Measurements from ENCODE around the gene PTPRA.
A peak's percentile ranks its signal among the peaks of the same experiment; 100 is the strongest.
"Not testable (repeated sequence)": the region's sequence is repeated elsewhere in the genome, so short reads cannot be mapped to it uniquely, and the experiment has no call there.

Gene PTPRA, protein sequence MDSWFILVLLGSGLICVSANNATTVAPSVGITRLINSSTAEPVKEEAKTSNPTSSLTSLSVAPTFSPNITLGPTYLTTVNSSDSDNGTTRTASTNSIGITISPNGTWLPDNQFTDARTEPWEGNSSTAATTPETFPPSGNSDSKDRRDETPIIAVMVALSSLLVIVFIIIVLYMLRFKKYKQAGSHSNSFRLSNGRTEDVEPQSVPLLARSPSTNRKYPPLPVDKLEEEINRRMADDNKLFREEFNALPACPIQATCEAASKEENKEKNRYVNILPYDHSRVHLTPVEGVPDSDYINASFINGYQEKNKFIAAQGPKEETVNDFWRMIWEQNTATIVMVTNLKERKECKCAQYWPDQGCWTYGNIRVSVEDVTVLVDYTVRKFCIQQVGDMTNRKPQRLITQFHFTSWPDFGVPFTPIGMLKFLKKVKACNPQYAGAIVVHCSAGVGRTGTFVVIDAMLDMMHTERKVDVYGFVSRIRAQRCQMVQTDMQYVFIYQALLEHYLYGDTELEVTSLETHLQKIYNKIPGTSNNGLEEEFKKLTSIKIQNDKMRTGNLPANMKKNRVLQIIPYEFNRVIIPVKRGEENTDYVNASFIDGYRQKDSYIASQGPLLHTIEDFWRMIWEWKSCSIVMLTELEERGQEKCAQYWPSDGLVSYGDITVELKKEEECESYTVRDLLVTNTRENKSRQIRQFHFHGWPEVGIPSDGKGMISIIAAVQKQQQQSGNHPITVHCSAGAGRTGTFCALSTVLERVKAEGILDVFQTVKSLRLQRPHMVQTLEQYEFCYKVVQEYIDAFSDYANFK

DNA sequence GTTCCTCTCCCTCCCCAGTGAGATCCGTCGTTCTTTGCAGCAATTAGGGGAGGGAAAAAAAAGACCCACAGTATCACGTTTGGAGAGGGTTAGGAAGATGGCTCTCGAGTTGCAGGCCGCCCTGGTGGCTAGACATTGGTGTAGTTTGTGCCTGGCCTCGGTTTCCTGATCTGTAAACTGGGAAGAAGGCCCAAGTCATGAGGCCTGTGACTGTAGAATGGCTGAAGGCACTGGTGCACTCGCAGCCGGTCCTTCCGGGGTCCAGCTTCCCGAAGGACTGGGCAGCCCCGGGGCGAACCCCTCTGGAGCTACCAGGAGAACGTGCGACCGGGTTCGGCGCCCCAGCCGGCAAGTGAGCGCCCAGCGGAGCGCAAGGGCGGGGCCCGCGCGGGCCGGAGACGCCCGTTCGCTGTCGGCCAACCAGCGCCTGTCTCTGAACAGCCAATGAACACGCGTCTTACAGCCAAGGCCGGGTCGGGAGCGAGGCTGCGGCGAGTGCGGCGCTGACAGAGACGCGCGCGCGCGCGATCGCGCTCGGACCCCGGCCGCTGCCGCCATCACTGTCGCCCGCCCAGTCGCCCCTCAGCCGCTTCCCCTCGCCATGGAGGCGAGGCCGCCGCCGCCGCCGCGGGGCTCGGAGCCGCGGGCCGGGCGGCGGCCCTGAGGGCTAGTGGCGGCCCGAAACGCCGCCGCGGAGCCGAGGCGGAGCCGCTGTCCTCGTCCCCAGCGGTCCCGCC, at the start of gene PTPRA:
Gene PTPRA (plus strand): TSS at position 472 of the 737 bp plus-strand sequence. CDS start 90,797 bp downstream, outside the sequence.
- peak; percentile 17 to 83 for DNase-seq

DNA sequence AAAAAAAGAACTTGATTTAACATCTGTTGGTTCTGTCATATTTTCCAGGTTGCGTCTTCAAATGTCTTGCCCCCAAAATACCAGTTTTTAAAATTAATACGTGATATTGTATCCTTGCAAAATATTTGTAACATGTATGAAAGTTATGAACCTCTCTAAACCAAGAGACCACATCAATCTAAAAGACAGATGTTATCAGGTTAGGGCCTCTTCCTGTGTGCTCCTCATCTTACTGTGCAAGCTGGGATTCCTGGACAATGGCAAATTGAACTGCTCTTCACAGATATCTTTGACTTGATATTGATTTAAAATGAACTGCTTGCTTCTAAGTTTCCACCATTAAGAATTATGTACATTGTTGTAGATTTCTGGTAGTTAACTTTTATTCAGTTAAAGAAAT, 47.5 kb upstream of the PTPRA start:
- no peak for DNase-seq

DNA sequence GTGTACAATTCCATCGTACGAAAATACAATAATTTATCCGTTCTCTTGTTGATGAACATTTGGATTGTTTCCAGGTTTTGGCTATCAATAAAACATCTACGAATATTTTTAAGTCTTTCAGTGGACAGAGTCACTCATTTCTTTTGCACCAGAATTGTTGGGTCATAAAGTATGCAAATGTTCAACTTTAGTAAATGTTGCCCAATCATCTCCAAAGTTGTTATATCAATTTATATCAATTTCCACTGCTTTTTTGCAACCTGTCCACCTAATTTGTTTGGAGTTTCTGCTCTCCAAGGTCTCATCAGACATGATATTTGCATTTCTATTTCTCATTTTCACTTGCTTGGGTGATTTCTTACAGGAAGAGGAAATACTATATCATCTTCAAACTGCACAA, 46.6 kb upstream of the PTPRA start:
- no peak for DNase-seq

DNA sequence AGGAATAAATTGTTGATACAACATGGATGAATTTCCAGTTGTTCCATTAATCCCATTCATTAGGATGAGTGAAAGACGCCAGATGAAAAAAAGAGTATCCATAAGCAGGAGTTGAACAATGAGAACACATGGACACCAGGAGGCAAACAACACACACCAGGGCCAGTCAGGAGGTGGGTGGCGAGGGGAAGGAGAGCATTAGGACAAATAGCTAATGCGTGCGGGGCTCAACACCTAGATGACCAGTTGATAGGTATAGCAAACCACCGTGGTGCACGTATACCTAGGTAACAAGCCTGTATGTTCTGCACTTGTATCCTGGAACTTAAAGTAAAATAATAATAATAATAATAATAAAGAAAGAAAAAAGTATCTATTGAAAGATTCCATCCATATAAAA, 43.9 kb upstream of the PTPRA start:
- no peak for DNase-seq

DNA sequence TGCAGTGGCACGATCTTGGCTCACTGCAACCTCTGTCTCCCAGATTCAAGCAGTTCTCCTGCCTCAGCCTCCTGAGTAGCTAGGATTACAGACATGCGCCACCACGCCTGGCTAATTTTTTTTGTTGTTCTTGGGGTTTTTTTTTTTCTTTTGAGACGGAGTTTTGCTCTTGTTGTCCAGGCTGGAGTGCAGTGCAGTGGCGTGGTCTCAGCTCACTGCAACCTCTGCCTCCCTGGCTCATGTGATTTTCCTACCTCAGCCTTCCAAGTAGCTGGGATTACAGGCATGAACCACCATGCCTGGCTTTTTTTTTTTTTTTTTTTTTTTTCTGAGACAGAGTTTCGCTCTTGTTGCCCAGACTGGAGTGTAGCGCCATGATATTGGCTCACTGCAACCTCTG, 42.1 kb upstream of the PTPRA start:
- not testable (repeated sequence) for DNase-seq

DNA sequence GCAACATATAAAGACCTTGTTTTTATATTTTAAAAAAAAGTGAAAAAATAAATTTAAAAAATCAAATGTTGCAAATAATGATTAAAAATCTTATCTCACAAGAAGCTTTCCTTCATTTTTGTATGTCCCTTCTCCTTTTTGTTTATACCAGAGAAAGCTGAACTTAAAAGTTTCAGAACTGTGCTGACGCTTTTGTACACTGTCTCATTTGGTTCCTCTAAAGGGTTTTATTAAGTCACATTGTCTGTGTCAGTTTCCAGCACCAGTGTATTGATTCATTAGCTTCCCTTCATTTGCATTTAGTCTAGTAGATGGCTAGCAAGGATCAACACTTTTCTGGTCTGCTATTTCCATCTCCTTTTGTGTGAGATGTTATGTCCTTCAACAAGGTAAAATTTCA, 39.5 kb upstream of the PTPRA start:
- no peak for DNase-seq

DNA sequence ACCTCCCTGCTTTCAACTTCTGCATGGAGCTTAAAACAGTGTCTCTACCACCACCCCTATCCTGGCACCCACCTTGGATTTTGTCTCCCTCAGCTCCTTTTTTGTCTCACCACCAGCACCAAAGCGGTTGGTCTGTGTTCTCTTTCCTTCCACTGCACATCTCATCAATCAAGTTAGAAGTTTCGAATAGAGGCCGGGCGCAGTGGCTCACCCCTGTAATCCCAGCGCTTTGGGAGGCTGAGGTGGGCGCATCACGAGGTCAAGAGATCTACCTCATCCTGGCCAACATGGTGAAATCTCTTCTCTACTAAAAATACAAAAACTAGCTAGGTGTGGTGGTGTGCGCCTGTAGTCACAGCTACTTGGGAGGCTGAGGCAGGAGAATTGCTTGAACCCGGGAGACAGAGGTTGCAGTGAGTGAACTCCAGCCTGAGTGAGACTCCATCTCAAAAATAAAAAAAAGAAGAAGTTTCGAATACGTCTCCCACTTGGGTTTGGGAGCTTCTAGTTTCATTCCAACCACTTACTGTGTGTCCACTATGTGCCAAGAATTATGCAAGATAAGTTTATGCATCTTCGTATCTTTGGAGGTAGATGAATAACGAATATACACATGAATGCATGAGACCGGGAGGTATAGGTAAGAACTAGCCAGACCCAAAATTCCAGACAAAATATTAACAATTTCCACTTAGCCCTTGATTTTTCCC, 38.7 kb upstream of the PTPRA start:
- no peak for DNase-seq

DNA sequence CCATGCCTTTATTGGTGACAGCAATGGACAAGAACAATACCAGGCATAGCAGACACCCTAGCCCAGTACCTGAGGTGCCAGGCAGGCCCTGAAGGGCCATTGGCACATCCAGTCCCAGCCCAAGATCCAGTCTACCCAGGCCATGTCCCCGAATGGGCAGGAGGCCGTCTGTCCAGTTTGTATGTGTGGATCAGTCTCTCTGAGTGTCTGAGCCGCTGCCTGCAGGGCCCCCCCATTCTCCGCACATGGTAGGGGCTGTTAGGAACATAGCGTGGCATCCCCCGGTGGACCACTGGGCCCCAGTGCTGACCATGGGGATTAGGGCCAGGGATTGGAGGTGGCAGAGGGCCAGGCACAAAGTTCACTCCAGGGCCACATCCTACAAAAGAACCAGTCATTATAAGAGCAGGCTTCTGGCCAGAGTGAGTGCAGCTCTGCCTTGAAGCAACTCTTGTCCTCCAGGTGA, 37.9 kb upstream of the PTPRA start:
- DNase-seq = no peak

DNA sequence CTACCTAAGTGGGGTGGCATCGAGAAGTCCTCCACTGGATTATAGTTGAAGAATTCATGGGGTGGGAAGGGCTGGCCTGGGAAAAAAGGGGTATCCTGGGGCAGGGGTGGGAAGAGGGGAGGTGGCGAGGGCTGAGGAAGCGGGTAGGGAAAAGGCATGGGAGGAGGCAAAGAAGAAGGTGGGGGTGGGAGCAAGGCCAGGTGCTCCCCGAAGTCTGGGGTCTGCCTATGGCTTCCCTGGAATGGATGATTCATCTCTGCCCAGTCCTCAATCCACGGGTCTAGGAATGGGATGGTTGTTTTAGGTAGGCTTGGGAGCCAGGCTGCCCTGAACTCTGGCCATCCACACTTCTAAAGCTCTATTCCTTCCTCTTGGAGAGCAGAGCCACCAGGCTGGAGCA, 37.2 kb upstream of the PTPRA start:
- no peak for DNase-seq

DNA sequence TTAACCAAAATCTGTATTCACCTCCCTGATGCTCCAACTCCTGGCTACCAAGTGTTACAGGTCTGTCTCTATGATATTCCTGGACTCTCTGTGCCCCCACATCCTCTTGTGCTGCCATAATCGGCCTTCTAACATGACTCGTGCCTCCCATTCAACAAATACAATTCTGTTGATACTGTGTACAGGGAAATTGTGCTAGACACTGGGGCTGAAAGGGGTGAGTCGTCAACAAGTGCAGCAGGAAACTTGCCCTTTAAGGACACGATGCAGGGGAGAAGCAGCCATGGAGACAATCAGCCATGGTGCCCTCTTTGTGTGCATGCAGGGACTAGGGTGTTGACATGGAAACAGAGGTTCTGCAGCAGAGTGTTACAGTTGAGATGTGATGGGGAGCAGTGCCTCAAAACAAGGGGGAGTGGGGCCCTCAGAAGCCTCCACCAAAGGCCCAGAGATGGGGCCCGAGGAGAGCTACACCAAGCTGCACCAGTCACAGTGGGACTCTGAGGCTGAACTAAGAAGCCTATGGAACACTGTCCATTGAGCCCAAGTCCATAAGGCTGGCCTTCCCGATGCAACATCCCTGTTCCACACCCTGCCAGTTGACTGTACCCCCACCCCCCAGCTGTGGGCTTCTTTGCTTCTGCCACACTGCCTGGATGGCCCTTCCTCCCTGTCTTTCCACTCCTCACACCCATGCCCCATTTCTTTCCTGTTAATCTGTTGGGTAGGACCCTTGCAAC, 35.9 kb upstream of the PTPRA start:
- DNase-seq = no peak

DNA sequence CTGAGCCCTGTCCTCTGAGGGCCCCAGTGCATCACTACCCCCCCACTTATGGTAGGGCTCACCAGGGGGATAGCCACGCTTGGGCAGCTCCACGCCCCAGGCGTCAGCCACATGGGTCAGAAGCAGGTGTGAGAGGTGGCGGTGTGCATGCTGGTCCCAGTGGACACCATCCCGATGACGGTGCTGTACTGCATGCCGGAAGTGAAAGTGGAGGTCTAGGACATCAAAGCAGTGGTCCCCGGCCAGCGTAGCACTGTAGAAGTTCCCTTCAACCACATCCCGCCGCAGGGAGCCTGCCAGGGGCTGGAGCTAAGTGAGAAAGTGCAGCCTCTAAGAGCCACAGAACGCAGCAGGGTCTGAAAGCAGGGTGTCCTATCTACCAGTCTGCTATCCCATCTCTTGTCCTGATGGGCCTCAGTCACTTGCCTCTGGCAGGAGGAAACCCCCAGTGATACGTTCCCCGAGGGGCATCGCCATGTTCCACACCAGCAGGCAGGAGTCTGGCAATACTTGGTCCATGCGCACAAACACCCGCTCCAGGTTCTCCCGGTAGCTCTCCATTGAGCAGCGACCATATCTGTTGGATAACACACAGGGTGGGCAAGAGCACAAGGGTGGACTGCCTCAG, 35.0 kb upstream of the PTPRA start:
- DNase-seq = no peak

DNA sequence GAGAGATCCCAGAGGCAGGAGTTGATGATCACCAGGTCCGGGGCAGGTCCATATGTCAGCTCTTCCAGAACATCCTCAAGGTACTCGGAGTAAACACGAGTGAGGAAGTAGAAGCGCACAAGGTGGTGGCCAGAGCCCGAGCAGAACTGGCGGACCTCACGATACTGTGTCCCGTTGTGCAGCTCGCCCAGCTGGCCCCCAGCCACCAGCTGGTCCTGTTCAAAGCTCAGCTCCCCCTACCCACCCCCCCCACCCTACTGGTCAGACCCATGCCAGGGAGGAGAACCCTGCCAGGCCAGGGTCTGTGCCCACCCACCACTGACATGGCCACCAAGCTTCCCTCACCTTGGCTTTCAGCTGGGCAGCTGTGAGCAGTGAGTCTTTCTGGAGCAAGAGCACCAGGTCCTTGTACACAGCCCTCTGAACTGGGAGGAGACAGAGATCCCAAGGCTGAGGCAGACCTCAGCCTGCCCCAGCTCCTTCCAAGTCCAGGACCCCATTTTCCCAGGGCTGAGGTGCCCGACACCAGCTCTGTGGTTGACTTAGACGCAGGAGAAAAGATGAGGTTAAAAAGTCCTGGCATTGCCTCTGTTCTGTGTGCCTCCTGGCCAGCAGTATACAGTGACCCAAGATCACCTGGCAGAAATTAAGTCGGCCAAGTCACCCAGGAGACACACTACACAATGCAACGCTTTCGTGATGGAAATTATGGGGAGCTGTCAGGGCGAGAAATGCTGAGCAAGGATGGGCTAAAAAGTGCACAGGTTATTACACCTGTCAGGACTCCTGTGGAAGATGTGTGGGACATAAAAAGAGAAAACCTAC, 34.2 kb upstream of the PTPRA start:
- no peak for DNase-seq

DNA sequence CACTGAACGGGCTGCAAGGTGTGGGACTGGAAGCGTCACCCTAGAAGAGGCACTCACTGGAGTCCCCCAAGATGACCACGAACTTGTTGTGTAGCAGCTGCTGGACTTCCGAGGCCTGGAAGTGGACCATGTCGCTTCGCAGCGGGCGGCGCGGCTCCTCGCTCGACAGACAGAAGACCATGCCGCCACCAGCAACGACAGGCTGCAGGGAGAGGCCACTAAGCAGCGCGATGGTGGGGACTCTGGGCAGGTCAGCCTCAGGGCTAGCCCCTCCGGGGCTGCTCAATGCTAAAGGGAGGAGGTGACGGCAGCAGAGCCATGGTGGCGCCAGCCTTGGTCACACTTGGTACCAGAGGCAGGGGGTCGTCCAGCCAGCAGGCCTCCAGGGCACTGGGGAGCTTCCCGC, 33.5 kb upstream of the PTPRA start:
- DNase-seq = no peak

DNA sequence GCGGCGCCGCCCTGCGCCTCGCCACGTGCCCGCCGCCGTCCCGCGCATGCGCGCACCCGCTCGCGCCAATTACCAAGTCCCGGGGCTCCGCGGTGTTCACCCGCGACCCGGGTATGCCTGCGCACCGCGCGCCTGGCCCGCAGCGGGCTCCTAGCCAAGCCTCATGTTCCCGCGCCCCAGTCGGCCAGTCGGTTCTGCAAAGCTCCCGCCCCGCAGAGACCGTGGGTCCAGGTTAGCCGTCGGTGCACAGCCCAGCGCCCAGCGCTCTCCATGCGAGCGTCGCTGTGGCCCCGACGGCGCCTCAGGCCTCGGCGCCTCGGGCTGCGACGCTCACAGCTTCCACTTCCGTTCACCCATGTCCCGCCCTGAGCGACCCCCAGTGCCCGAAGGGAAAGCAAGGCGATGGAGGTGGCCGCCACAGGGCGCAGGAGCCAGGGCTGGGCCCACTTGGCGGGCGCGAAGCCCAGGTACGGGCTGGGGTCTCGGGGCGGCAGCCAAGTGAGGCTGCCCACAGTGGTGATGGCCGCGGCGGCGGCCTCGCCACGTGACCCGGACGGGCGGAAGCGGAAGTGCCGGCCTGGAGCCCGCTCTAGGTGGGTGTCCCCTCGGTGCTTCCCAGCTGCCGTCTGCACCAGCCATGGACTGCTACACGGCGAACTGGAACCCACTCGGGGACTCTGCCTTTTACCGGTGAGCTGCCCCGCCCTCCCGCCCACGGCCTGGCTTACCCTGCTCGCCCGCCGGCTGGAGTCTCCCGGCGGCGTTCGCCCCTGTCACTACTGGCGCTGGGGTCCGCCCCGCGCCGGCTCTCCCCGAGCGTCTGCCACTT, 32.9 kb upstream of the PTPRA start, which contains the start of the genes PCED1A and VPS16:
Gene PCED1A (minus strand): TSS at position 518 of the 829 bp plus-strand sequence. CDS start 743 bp downstream, outside the sequence.
Gene VPS16 (plus strand): TSS at position 608 of the 829 bp plus-strand sequence. CDS start 30 bp downstream, at position 638.
- peak in 1 of 2 experiments; percentile 63 for DNase-seq

DNA sequence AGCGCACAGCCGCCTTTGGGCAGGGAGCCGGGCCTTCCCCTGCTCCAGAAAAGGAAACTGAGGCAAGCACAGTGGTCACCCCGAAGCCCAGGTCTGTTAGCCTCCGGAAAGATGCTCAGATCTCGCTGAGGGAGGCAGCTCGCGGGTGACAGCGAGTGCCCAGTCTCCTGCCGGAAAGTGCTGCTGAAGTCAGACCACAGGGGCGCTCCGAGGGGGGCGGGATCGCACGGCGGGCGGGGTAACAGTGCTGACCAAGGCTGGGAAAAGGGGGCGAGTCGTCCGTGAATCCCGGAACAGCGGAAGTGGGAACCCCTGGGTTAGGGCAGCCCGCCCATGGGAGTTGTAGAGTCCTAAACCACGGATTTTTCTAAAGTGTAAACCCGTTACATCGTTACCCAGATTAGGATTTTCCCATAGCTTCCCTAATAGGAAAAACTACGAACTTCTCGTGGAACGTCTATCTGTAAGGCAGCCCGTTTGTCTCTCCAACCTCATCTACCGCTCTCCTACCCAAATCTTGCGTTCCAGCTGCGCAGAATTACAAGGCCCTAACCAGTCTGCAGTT, 32.2 kb upstream of the PTPRA start:
- DNase-seq = no peak

DNA sequence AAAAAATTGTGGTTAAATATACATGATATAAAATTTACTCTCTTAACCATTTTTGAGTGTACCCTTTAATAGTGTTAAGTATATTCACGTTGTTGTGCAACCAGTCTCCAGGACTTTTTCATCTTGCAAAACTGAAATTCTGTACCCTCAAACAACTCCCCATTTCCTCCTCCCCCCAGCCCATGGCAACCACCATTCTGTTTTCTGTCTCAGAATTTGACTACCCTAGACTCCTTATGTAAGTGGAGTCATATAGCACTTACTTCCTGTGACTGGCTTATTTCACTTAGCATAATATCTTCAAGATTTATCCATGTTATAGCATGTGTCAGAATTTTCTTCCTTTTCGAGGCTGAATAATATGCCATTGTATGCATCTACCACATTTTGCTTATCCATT, 27.7 kb upstream of the PTPRA start:
- DNase-seq = no peak

DNA sequence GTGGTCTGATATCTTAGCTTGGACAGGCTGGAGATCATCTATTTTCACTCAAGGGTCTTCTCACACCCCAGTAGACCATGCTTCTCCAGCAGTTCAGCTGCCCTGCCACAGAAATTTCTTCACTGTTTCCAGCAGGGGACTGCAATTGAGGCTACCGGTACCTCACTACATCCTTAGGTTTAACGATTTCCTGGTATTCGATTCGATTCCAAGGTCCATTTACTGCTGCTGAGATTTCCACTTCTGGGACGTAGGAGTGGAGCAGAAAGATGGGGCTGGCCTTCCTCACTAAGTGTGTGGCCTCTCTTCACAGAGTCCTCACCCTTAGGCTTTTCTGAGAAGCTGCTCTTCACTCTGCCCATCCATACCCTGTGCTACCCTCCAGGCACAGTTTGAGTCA, 26.6 kb upstream of the PTPRA start:
- no peak for DNase-seq

DNA sequence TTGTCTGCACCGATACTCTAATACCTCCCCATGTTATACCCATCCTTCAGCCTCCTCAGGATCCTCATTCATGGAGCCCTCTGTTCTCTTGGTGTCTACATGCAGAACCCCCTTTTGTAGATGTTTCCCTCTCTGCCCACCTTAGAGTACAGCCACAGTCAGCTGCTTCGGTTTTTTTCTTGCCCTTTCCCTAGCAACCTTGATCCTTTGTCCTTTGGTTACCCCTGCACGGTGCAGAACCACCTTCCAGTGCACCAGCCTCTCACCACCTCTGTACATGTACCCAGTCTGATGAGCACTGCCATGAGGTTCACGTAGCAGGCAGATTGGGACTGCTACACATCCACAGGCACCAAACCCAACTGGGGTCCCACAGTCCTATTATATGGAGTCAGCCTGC, 25.5 kb upstream of the PTPRA start:
- DNase-seq = no peak

DNA sequence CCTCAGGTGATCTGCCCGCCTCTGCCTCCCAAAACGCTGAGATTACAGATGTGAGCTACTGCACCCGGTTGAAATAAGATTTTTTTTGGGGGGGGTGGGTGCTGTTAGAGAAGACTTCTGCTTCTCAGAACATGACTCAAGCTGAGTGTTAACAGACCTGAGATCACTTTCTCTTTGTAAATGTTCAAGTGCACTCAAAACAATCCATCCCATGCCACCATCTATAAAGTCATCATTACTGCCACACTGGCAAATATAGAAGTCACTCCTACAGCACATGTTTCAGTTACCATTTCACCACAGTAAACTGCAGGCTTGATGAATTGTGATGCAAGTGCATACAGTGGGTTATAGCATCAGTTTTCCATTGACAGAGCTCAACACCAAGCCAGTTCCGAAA, 23.8 kb upstream of the PTPRA start:
- DNase-seq = no peak
